Anterior cingulate cortex (tissue), 58 donors: ENCODE data around the gene PARD3B.

Source experiments
- DNase-seq, 58 donors: peaks; one replicate each; lab custom pipeline; 2025; lab: John Stamatoyannopoulos, UW

The PARD3B gene

GRCh38 chr2:205650450-205650849 is 1105.2 kb downstream of the PARD3B start:
- DNase-seq: peak in 1 of 58 donors; percentile 11

DNA sequence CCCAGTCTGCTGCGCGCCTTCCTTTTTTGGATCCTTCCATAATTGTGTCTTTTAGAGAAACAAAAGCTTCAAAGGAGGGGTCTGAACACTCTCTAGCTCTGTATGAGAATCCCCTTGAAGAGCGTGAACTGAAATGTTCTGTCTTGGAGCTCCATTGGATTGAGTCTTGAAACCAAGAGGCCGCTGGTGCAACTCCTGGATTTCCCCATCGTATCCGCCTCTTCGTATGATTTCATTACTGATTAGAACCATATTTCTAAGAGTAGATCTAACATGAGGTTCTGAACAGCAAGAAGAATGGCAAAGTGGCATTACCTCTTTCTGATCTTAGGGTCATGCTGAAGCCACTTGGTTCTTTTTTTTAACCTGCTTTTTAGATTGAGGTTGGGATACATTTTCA is 1105.7 kb downstream of the PARD3B start:
- no peak for DNase-seq

DNA sequence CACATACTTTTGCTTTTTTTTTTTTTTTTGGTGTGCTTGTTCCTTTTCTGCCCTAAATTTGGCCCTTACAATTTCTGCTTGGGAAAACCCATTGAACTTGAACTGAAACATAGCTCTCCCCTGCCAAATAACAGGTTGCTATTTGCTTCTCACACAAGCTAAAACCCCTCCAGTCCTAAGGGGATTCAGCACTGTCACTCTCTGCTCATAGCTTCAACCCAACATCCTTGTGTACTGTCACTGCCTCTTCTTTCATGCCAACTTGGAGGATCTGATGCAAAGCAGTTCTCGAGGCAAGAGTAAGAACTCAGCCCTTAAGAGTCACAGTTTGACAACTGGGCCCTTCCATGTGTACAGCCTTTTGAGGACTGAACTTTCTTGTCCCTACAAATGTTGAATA is 1106.4 kb downstream of the PARD3B start:
- DNase-seq: no peak

- no peak for DNase-seq
These were observed 1109.8 kb downstream of the PARD3B start for GRCh38 chr2:205654878-205655605.

GRCh38 chr2:205655779-205656456 is 1110.6 kb downstream of the PARD3B start:
- no peak for DNase-seq

GRCh38 chr2:205656461-205656860 is 1111.2 kb downstream of the PARD3B start:
- DNase-seq: no peak

DNA sequence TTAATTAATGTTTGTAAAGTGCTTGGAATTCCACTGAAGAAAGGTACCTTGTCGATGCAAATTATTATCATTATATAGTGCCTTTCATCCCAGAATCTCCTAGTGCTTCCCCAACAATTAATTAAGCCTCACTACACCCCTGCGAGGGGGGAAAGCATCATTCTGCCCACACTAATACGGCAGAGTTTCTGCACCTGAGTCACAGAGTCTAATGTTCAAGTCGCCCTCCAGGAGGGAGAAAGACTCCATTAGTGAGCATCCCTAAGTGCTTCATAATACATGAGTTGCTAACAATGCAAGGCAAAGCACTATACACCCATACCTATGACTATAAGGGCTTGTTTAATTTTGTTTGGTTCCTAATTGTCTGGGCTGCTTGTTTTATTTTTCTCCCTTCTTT is 1111.7 kb downstream of the PARD3B start:
- DNase-seq: no peak

DNA sequence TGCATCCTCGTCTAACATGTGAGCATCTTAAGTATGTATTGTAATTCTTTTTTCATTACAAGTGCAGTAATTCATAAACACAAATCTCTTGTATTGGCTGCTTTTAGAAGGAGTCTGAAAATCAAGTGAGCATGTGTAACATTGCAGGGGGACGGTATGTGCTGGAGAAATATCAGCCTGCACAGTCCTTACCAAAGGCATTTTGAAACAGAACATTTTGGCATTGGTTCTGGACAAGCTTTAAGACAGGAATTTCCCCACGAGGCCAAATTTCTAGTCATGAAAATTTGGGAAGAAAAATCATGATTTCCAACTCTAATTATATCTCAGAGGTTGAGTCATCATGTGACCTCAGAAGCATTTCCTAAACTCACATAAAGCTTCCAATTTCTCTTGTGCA is 1112.3 kb downstream of the PARD3B start:
- no peak for DNase-seq

- no peak for DNase-seq
These were observed 1112.8 kb downstream of the PARD3B start for GRCh38 chr2:205658068-205658467.

DNA sequence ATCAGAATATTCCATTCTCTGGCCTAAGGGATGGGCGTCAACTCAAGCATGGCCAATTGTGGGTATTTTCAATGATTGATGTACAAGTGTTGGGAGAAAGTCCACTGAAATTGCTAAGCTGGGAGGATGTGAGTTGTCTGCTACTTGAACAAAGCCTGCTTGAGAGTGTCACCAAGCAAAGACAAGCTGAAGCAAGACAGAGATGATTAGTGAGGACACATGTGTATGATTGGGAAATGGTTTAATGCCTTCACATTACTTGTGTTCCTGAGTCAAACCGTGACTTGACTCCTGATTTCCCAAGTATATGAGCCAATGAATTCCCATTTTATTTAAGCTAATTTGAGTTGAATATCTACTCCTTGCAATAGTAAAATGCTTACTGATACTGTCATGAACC is 1113.3 kb downstream of the PARD3B start:
- DNase-seq: no peak

DNA sequence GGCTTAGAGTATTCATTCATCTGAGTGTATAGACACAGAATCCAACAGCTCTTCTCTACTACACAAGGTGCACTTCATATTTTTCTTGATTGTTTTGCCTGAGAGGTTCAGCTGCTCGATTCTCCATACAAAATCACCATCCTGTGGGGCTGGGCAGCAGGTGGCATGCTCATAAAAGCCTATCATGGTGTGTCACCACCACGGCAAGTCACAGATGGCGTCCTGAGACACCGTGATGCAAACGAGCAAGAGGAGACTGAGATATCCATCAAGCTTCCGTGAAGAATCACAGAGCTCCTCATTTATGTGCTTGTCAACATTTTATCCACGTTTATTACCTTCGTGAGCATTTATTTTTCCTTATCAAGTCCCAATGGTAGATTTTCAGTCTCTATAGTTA is 1114.6 kb downstream of the PARD3B start:
- no peak for DNase-seq

- peak in 5 of 58 donors; percentile 7 to 54 (median 36) for DNase-seq
These were observed 1115.3 kb downstream of the PARD3B start for GRCh38 chr2:205660521-205661124.

DNA sequence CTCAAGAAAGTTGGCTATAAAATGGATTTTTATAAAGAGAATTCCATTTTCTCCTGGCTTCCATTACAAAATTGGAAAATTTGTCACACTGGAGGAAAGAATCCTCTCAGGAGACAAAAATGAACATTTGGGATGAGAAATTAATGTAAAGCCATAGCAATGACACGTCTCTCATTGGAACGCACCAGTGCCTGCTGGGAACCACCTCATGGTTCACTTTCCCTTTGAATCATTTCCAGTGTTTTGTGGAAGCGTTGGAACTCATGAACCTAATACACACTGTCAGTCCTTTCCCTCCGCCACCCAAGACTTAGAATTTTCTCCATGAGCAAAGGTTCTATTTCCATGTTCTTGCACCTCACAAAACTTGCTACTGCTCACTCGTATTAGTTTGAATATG is 1116.0 kb downstream of the PARD3B start:
- DNase-seq: no peak

DNA sequence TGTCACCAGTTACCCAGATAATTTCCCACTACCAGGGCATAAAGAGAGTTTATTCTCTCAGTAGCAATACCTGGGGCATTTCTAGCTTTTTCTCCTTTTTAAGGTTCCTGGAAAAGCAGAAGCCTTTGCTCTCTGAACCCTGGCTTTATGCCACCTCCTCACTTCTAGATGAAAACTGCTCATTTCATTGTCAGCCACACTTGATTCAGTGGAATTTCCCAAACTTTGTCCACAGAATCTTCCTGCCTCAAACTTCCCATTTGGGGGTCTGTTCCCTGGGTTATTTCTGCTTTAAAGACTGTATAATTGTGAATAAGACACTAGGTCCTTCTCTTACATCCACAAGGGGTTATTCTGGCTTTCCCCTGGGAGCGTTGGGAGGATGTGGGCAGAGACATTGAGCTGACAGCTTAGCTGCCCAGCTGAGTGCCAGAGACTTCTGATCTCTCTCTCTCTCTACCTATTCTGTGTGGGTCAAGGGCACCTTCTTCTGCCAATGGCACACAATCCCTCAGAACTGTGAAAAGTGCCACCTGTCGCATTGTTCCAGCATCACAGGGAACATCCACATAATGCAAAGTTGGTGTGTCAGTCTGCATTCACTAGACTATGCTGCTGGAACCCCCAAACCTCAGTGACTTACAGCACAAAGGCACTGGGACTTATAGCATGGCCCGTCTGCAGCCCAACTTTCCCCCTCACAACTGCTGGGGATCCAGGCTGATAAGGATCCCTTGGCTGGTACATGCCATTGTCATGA is 1117.1 kb downstream of the PARD3B start:
- DNase-seq: no peak

- no peak for DNase-seq
These were observed 1120.5 kb downstream of the PARD3B start for GRCh38 chr2:205665791-205666190.
